GM21619 (cell line): ENCODE measurements around the gene YPEL3.
A peak's percentile ranks its signal among the peaks of the same experiment; 100 is the strongest.

Experiments
- ATAC-seq: cut with Tn5 transposase; IDR thresholded peaks from one replicate; pipeline ENCODE4 v1.9.1; 2021; ENCODE audit not compliant: unreplicated experiment

Gene YPEL3

GRCh38 chr16:30053376-30054015, 42.5 kb downstream of the YPEL3 start:
- peak; percentile 10 for ATAC-seq

- ATAC-seq = peak; percentile 65
Observed at GRCh38 chr16:30052671-30053372, 43.2 kb downstream of the YPEL3 start.

- no peak for ATAC-seq
Observed at GRCh38 chr16:30051518-30051917, 44.5 kb downstream of the YPEL3 start.

DNA sequence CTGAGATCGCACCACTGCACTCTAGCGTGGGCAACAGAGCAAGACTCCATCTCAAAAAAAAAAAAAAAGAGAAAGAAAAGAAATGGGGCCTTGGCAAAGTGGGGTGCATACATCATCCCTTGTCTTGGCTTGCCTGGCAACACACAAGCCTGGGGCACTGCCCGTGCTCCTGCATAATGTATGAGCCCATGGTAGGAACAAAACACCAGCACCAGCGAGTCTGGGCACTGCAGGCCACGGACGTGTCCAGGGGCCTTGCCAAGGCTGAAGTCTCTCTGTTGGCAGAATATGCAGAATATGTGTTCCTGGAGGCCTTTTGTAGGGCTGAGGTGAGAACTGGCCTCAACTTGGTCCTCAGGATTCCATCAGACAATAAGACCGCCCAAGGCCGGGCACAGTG, 46.1 kb downstream of the YPEL3 start:
- no peak for ATAC-seq

DNA sequence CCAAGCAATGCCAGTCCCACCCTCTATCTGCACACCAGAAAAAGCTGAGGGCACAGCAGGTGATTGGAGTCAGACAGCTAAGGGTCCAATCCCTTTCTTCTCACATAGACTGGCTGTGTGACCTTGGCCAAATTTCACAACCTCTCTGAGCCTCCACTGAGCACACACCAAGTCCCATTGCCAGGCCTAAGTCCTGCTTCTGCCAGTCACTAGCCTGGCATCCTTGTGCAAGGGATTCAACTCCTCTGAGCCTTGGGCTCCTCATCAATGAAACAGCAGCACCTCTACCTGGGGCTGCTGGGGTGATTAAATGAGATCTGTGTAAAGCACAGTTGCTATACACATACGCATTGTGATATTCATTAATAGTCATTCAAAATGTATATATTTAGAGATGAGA, 49.4 kb downstream of the YPEL3 start:
- ATAC-seq = no peak

DNA sequence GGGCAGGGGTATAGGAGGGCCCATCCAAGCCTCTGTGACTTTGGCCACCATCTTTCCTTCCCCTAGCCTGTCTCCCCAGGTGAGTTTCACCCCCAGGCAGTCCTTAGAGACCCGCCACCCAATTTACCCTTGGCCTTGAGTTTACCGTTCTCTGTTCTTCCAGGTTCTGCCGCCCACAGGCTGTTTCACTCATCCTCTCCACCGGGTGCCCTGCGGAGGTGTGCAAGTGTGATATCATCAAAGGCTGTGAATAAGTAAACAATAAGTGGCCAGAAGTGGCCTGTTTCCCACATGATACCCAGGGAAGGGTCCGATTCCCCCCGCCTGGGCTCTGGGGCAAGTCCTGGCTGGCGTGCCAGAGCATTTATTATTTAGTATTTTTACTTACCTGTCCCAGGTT, 49.8 kb downstream of the YPEL3 start:
- ATAC-seq = no peak
